HG02973 (cell line): ENCODE measurements around the gene NPEPL1.
"Not testable (repeated sequence)": the region's sequence is repeated elsewhere in the genome, so short reads cannot be mapped to it uniquely, and the experiment has no call there.

ENCODE experiments used
- ATAC-seq: cut with Tn5 transposase; IDR thresholded peaks from one replicate; pipeline ENCODE4 v1.9.1; 2021; ENCODE audit warnings: moderate library complexity; ENCODE audit not compliant: unreplicated experiment

NPEPL1 gene

DNA sequence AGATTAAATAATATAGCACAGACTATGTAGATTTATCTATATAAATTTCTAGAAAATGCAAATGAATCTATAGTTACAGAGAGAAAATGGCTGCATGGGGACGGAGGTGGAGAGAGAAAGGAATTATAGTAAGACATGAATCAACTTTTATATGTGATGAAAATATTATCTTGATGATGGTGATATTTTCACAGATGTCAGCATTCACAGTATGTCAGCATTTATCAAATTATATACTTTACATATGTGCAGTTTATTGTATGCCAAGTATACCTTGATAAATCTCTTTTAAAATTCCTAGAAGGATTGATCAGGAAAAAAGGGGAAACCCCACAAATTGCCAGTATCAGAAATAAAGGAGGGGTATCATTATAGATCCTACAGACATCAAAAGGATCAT is 44.6 kb downstream of the NPEPL1 start:
- no peak for ATAC-seq

DNA sequence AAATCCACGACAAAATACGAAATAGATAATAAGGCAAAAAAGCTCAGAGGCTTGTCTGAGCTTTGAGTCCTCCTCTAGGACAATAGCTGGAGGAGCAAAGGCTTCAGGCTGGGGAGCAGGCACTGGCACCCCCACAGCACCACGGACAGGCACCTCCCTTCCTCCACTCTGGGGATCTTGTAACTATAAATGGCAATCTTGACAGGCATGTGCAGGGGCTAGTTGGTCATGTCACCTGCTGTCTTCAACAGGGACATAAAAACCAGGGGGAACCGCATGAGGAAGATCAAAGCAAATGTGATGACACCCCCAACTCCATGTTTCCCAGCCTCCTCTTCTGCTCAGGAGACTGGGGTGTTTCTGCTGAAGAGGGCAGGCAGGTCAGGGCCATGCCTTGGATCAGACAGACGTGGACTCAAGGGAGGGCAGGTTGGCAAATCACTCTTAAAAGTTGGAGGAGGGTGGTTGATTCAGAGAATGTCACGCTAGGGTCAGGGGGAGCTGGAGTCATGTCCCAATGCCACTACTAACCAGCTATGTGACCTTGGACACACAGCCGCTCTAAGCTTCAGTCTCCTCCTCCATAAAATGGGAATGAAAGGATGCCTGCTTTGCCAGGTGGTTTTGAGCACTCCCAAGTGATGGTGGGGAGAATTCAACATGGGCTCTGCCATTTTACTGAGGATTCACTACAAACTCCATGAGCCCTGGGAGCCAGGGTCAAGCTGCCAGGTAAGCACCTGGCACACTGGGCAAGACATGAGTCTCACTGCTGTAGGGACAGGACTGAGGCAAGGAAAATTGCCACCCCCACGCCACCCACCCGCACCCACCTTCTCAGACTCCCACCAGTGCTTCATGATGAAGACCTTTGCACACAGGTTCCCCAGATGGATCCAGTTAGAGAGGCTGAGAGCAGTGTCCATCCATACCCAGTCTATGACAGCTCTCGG is 48.0 kb downstream of the NPEPL1 start:
- no peak for ATAC-seq

DNA sequence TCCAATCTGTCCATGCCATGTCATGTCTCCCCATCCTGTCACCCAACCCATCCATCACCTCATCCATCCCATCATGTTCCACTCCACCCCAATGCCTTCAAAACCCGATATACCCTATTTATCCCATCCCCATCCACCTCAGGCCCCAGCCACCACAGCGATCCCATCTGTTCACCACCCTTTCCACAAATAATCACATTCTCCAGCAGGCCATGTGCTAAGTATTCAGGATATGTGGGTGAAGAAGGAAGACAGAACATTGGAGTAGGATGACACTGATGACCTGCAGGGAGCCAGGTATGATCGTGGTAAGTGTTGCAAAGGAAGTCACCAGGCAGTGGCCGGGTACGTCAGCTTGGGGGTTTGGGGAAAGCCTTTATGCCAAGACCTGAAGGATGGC is 48.8 kb downstream of the NPEPL1 start:
- ATAC-seq = no peak

DNA sequence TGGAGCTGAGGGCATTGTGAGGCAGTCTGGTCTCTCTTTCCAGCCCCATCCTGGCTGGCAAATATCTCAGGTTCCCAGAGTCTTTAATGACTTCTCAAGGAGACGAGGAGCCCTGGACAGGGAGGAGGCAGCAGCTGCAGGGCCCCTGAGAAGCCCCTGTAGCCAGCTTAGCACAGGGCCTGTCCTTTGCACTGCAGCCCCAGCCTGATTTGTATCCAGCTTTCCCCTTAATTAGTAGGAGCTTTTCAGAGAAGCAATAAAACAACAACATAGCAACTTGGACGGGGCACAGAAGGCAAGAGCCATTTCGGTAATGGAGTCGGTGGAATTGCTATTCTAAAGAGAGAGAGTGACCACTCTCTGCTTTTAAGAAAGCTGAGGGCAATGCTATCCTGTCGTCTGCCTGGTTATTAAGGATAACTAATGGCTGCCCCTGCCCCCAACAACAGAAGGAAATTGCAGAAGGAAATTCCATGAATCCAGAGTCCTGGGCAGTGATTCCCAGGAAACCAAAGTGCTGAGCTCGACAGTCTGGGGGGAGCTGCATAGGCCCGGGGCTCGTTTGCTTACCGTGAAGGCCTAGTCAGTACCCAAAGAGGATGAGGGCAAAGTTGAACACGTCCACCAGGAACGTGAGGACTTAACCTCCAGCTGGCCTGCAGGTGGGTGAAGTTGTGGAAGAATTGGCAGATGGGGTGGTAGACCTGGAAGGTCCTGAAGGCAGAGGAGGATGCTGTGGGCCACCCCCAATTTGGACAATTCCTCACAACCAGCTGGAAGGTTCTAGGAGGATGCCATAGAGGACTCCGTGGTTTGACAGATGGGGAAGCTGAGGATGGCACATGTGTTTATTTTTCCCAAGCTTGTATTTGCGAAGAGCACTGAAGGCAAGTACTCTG is 50.3 kb downstream of the NPEPL1 start:
- no peak for ATAC-seq

DNA sequence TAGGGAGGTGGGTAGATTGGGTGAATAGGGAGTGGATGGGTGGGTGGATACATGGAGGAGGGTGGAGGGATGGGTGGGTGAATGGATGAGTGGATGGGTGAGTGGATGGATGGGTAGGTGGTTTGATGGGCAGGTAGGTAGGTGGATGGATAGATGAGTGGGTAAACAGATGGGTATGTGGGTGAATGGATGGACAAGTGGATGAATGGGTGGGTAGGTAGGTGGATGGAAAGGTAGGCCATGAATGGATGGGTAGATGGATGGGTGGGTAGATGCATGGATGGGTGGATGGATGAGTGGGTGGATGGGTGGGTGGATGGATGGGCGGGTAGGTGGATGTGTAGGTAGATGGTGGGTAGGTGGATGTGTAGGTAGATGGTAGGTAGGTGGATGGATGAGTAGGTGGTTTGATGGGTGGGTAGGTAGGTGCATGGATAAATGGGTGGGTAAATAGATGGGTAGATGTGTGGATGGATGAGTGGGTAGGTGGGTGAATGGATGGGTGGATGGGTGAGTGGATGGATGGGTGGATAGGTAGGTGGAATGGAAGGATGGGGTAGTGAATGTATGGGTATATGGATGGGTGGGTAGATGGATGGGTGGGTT is 51.4 kb downstream of the NPEPL1 start:
- ATAC-seq = no peak

DNA sequence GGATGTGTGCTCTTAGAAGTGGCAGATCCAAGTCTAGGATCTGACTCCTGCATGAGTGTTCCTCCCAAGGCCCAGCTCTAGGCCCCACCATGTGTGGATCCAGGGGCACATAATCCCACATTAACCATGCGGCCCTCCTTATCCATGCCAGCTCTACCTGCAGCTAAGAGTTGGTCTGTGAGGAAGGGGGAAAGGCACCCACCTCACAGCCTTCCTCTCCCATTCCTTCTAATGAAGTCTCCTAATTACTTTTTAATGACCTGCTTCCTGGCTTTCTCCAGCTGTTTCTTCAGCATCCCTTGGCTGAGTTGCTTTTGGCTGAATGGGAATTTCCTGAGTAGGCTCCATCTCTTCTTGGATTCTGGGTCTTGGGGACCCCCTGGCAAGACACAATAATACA is 52.2 kb downstream of the NPEPL1 start:
- no peak for ATAC-seq

DNA sequence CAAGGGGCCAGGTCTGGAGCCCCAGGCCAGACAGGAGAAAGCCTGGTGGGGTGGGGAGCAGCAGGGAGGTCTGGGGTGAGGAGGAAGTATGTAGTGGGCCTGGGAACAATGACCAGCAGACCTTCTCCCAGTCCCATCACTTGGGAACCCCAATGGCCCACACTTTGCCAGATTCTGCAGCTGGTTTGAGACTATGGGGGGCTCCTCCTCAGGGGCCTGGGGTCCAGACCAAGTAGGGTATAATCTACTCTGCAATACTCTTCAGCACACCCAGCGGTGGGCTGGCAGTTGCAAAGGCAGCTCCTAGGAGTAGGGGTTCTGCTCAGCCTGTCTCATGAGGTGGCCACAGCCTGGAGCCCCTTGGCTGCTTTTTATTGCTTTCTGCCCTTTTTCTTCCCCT is 52.8 kb downstream of the NPEPL1 start:
- ATAC-seq = no peak

DNA sequence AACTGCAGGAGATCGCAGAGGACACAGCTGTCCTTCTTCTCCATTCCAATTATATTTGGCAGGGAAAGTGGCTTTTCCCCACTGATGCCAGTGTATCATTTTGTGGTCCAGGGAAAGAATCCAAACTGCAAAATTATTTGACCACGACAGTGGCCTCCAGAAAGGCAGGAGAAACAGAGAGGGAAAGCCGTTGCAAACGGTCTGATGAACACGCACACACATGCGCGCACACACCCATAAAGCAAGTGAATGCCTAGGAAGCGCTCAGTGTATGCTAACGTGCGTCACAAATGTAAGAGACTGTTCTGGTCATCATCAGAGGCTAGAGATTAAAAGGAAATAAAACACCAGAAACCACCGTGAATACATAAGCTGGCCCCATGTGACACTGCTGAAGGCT is 54.0 kb downstream of the NPEPL1 start:
- no peak for ATAC-seq

DNA sequence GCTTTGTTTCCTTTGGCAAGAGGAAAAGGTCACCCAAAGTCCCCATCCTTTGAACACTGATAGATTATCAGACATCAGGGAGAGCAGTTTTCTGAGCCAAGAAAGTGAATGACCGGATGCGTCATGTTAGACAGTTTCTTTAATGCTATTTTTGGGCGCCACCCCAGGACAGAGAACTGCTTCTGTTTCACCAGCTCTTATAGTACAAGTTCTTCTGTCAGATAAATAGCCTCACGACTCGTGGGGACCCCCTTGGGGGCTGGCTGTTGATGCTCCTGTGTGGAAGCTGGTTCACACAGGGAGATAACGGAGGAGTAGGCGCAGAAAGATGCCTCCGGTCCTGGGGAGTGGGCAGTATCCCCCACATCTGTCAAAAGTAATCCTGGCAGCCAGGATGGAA is 54.6 kb downstream of the NPEPL1 start:
- no peak for ATAC-seq

DNA sequence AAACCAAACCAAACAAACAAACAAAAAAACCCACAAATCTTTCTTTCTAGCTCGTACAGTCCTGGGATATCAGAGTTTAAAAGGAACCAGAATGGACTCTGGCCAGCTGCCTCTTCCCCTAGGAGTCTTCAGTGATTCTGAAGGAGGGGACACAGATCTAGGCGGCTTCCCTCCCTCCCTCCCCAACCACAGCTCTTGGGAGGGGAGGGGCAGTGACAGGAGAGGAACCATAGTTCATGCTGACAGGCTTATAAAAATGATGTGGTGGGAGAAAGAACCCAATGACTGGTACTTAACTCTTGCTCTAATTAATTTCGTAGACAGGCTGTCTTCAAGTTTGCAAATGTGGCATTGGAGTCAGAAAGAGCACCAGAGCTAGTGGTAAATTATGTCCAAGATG is 56.0 kb downstream of the NPEPL1 start:
- ATAC-seq = no peak

DNA sequence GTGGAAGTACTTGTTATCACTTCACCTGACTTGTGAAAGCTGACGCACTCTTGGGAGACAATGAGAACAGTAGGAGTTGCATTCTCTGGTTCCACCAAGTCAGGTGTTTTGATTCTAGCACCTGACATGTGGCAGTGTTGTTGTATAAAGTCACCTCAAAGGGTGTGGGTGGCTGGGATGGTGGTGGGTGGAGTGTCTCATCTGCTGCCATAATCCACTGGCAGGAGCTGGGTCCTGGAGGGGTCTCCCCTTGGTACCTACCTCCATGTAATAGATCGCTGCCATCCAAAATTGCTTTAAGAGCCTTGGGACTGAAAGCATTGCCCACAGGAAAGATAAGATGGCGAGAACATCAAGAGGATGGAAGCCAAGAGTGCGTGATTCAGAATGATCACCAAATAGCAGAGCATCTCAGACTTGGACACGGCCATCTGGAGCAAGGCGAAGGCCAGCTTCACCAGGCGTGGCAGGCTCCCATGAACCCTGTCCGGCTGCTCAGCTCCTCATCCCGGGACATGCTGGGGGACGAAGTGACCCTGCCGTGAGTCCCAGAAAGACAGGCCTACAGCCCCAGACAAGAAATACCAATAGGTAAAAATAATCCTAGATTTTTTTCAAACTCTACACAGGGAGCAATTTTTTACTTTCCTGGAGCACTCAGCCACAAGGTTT is 56.6 kb downstream of the NPEPL1 start:
- ATAC-seq = no peak

DNA sequence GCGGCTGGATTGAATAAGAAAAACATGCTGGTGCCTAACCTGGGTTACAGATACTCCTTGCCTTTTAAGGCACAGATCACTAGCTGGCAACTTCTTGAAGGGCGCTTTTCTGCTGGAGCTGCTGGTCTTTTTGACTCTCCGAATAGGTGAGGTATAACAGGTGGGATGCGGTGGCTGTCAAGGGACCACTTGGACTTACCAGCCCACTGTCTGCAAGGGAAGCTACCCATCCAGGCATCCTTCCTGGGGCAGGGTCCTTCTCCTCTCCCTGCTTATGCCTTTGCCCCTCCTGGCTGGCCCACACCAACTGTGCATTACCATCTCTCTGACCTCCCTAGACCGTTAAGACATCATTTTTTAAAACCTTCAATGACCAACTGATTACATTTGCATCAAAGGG is 57.4 kb downstream of the NPEPL1 start:
- no peak for ATAC-seq

DNA sequence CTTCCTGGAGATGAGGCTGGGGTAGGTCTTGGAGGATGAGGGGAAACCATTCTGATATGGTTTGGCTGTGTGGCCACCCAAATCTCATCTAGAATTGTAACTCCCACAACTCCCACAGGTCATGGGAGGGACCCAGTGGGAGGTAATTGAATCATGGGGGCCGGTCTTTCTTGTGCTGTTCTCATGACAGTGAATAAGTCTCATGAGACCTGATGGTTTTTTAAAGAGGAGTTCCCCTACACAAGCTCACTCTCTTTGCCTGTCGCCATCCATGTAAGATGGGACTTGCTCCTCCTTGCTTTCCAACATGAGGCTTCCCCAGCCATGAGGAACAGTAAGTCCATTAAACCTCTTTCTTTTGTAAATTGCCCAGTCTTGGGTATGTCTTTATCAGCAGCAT is 58.1 kb downstream of the NPEPL1 start:
- ATAC-seq = not testable (repeated sequence)

DNA sequence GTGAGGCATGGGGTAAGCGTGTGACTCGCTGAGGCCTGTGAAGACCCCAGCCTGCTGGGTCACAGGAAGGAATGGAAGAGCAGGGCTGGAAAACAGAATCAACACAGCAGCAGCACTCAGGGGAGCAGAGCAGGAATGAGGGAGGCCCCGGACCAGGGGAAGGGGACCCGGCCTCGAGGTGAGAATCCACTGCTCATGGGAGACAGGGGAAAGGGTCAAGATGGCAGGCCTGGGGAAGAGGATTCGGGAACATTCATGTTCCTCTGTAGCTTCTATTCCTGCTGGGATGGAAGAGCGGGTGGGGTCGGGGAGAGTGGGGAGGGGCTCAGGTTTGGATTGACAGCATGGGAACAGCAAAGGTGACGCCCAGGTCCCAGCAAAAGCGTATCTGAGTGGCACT is 59.4 kb downstream of the NPEPL1 start:
- ATAC-seq = no peak

DNA sequence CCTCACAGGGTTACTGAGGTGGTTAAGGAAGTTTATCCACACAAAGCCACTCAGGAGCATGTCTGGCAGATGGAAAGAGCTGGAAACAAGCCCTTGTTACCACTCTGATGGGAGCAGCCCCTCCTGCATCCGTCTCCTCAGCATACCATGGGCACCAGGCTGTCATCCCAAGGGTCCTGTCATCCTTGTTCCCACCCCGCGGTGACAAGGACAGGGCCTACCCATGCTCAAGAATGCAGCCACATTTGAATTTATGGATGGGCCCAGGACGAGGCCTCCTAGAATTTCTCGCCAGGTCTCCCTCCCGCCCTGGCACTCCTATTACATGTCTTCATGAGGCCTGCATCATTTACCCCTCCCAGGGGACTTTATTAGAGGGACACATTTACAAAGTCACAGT is 60.0 kb downstream of the NPEPL1 start:
- ATAC-seq = no peak

DNA sequence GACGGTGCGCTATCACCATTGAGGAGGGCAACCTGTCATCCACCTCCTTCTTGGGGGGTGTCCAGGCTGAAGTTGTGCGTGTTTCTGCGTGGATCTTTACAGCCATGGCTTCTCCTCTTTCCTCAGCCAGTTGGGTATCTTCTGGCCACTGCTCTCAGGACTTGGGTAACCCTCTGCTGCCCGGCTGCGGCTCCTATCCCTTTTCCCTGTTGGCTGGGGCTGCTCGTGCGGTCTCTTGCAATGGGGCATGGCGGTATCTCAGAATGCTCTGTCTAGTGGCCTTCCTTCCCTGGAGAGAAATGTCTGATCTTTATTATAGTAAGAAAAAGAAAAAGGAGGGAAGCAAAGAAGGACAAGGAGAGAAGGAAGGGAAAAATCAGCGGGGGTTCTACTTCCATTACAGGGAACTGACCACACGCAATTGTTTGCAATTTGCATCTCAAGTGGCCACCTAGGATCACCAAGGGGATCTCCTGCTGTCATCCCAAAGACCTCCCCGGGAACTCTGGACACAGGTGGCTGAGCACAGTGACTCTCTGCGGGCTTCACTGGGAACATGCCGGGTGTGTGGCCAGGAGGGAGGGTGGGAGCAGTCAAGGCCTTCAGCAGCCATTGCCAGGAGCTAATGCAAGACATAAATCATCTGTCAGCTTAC is 60.8 kb downstream of the NPEPL1 start:
- no peak for ATAC-seq

DNA sequence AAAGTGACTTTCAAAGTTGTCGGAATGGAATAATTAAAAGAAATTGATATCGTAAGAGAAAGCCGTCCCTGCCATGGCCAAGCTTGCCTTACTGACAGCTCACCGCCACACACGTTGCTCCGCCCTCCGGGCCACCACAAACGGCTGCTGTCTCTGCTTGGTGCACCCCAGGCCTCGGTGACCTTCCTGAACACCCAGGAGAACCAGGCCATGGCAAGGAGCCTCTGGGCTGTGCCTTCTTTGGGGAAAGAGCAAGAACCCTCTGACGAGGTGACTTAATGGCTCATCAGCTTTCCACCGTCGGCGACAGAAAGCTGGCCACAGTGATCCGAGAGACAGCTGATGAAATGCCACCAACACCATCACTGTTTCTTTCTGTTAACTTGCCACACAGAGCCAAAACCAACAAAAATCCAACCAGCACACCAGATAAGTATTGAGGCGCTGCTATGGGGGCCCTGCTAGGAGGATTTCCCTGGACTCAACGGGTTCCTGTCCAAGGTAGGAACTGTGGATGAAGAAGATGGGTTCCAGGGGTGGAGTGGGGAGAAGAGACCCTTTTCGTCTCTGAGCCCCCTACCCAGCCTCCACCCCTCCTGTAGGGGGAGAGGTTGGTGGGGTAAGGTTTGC is 61.4 kb downstream of the NPEPL1 start:
- ATAC-seq = no peak

DNA sequence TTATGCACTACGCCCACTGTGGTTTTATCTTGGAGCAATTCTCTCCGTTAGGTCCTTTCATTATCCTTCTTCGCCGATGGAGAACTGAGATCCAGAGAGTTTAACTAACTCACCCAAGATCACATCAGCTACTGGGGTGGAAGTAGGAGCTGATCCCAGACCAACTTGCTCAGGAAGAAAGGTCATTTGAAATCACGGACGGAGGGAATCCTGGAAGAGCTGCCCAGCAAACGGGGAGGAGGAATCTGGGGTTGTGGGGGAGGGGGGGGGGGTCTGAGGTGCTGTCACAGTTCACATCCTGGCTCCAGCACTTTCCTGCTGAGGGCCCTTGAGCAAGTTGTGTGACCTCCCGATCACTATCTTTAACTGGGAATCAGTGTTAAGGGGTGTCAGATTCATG is 62.0 kb downstream of the NPEPL1 start:
- no peak for ATAC-seq

DNA sequence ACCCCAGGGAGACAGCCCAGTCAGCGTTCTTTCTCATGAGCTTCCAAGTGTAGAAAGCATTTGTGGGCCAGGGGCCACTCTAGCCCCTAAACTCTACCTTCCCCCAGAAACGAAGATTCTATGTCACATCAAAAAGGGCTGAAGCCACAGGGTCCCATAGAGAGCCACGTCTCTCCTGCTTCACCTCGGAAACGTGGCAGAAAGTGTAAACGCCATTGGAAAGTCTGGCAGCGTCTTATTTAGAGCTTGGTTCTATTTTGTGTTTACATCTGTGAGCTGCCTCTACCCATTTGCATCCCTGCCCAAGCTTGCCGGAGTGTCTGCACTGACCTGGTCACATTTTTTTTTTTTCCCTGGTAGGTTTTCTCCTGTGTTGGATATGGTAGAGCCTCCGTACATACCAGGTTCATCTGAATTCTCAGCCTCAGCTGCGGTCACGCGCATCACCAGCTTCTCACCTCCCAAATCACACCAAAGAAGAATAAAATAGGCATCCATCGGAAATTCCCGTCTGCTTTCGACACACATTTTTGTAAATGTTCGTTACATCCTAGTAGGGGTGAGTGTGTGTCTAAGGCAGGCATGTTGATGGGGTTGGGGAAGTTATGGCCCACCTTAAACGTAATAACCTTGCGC is 62.6 kb downstream of the NPEPL1 start:
- ATAC-seq = no peak
